Panc1 (cell line): ENCODE results near the gene IQSEC1.

Experiments
- CTCF ChIP-seq: fragments of 450-650 bp; IDR thresholded peaks from 2 replicates; pipeline ENCODE4 v1.5.1; 2017; ENCODE audit warnings: mild to moderate bottlenecking
- REST ChIP-seq, 2 experiments: IDR thresholded peaks; 2 replicates each; pipeline ENCODE4 v1.6.1; 2011 to 2012; ENCODE audit warnings: low read depth in 2 of 2, control low read depth in 1 of 2, low read length in 1 of 2, mild to moderate bottlenecking in 1 of 2, moderate library complexity in 1 of 2; ENCODE audit not compliant: insufficient read depth in 1 of 2
- TCF7L2 ChIP-seq: IDR thresholded peaks from 2 replicates; pipeline ENCODE4 v1.6.1; 2011; ENCODE audit warnings: mild to moderate bottlenecking, low read depth, low read length, inconsistent platforms

- TF ChIP-seq CTCF (no peak), TCF7L2 (no peak), REST (IDR thresholded peaks at IDR 0.05; ENCODE audit: insufficient read depth in 1 of 2, low read depth in 2 of 2, low read length in 1 of 2) (no peak)
Measured at GRCh38 chr3:12900885-12901411, 172.3 kb downstream of the IQSEC1 start.
